GM18861 (cell line): ENCODE results near the gene FAM217A.
"Not testable (repeated sequence)": the region's sequence is repeated elsewhere in the genome, so short reads cannot be mapped to it uniquely, and the experiment has no call there.

ENCODE experiments used
- ATAC-seq: cut with Tn5 transposase; IDR thresholded peaks from one replicate; pipeline ENCODE4 v1.9.1; 2021; ENCODE audit not compliant: unreplicated experiment

Gene FAM217A

GRCh38 chr6:4078691-4079471, at the start of gene FAM217A:
FAM217A (minus strand) TSS chr6:4079137; CDS start chr6:4077414, 1,723 bp downstream.
- no peak for ATAC-seq

DNA sequence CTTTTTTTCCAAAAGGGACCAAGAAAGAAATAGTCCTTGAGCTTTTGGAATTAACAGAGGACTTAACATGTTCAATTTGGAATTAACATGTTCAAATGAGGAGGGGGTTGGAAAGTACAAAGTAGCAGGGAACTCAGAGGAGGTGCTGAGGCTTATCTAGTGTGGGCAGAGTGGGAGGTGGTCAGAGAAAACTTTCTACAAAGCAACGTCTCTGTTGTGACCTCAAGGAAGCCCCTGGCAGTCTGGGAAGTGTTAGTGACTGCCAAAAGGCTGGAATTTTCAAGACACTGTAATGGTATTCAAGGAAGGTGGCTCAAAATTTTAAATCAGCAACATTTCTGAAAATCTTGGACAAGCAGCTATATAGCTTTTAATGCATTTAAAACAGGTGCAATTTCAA, 49.1 kb upstream of the FAM217A start:
- ATAC-seq: no peak

DNA sequence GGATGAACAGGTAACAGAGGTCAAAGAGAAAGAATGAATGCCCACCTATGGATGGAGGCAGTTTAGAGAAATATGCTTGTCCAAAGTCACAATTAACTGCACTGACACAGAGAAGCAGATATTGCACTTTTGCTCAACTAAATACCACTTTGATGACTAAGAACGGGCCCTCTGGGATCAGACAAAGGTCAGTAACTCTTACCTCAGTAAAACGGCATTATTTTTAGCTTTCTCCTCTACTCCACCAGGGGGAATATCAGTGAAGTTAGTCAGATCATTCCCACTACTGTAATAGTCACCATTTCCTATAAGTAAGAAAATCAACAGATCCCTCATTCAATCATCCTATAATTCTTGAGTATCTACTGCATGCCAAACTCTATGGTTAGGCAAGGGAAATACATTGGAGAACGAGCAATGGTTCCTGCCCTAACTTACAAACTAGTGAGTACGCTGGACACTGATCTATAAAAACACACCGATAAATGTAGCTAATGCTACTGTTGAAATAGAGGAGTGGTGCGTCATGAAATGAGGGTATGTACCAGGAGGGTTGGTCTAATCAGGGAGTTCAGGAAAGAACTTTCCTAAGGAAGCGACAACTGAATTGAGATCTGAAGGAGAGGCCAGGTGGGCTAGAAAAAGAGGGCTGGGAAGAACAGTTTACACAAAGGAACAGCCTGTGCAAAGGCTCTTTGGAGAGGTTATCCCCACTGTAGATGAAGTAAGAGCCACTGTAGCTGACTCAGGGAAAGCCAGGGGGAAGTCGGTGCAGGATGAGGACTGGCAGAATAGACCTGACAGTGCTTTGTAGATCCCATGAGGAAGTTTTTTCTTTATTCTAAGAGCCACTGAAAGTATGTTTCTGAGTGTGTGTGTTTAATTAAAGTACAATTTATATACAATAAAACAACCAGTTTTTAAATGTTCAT, 47.3 kb upstream of the FAM217A start:
- no peak for ATAC-seq

DNA sequence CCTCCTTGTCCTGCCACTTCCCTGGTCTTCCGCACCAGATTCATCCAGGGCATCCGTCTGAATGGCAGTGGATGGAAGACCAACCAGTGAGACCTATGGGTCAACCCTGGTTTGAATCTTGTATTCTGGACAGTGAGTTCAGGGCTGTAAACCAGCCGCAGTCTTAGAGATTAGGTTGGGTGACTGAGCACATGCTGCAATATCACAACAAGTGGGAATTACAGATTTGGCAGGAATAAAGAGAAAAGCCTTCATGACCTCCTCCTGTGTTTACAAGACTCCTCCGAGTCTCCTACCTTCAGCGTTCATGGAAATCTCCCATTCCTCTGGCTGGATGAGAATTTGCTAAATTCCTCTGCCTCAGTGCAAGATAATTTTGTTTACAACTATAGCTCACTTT, 46.6 kb upstream of the FAM217A start:
- no peak for ATAC-seq

DNA sequence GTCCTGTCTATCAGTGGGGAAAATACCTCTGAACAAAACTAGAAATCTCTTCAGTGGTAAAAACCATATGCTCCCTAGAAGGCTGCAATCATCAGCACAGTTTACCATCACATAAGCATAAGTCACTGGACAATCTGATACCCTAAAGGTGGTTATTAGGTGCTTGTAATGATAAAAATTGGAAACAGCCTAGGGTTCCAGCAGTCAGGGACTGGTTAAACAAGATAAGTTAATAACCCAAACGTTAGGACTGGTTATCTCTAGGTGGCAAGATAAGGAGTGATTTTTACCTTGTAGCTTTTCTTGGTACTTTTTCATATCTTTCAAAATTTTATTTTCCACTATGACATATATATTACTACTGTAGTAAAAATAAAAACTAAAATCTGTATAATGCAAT, 45.4 kb upstream of the FAM217A start:
- no peak for ATAC-seq

- no peak for ATAC-seq
Observed at GRCh38 chr6:4115741-4116140, 36.8 kb upstream of the FAM217A start.

GRCh38 chr6:4114123-4114522, 35.2 kb upstream of the FAM217A start:
- ATAC-seq: no peak

- ATAC-seq: no peak
Observed at GRCh38 chr6:4113649-4114048, 34.7 kb upstream of the FAM217A start.

DNA sequence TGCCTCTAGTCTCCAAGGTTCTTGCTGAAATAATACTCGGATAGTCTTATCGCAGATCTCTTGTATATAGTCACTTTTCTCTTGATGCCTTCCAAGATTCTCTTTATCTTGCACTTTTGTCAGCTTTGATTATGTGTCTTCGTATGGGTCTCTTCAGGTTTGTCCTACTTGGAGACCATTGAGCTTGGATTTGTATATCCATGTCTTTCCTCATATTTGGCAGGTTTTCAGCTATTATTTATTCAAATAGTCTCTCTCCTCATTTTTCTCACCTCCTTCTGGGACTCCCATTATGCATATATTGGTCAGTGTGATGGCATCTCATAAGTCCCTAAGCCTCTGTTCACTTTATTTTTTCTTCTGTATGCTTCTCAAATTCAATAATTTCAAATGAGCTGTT, 33.4 kb upstream of the FAM217A start:
- no peak for ATAC-seq

DNA sequence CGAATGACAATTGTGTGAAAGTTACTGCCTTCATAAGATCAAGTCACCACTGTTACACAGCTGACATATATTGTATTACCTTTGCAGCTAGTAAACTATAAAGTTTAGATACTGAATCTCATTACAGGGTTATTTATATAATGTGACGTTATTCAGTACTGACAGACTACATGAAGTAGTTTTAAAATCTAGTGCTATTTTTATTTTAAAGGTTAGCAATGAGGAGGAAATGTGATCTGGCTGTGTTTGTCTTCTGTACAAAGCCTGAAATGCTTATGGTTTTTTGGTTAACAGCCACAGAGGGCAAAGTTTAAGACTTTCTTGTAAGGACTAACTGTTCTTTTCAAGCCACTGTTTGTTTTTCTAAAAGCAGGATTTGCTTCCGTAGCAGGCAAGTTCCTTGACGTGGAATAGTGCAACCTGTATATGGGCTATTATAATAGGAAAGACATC, 30.5 kb upstream of the FAM217A start:
- not testable (repeated sequence) for ATAC-seq

DNA sequence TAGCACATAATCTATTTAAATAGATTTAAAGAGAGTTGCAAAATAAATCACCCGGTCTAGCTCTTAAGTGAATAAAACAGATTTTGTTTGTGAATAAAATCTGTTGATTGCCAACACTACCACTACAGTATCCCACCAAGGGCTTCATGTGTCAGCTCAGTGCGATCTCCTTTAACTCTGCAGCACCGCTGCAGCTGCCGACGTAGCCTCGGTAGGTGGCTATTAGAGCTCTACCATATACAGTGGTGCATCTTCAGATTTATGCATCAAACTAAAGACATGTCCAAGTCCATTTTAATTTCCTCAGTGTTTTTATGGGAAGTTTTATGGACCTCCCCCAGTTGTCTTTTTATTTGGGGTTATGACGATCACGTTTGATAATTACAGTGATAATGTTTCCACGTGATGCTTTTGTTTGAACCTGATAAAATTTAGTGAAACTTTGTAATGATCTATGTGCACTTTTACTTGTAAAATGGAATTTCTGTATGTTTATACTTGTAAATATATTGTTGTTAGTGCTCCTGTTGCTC, 29.7 kb upstream of the FAM217A start:
- ATAC-seq: no peak

GRCh38 chr6:4107873-4108272, 28.9 kb upstream of the FAM217A start:
- no peak for ATAC-seq

DNA sequence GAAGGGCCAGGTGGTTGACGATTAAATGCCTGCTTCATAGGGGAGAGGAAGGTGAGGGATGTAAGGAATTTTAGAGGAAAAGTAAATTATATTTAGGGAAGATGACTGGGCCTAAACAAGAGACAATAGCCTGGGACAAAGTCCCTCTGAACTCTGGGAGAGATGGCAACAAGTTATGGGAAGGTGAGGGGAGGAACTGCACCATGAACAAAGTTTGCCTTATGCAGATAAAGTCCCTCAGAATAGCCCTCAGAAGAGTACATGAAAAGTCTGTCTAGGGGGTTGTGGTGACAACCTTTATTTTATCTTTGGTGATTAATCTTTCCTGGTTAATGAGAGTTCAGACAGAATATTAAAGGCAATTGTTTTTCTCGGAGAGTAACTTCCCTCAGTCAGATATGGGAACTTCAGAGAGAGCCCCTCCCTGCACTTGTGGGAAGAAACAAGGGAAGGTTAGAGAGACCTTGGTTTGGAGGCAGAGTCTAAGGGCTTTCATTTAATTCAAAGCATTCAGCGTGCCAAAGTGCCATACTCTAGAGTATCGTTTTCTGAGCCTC, 27.1 kb upstream of the FAM217A start:
- ATAC-seq: no peak

GRCh38 chr6:4103929-4104328, 25.0 kb upstream of the FAM217A start:
- no peak for ATAC-seq

DNA sequence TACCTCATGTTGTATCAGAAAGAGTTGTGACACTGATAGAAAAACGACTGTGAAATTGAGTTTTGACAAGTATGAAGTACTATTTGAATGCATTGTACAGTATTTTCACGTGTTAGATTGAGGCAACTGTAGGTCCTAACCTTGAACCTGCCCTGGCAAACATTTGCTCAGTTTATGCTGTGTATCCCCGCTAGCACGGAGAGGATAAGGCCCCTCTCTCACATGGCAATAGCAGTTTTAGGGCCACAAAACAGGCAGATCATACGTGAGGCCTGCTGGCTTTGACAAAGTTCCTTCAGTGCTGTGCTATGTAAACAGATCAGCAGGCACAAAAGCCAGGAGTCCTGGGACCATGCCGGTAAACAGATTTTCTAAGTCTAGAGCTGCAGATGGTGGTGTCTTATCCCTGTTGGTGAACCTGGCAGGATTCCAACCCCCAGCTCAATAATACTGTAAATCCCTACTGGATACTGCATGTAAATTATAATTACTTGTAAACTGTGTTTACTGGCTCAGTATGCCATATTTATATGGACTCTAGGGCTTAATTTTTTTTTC, 23.8 kb upstream of the FAM217A start:
- no peak for ATAC-seq

DNA sequence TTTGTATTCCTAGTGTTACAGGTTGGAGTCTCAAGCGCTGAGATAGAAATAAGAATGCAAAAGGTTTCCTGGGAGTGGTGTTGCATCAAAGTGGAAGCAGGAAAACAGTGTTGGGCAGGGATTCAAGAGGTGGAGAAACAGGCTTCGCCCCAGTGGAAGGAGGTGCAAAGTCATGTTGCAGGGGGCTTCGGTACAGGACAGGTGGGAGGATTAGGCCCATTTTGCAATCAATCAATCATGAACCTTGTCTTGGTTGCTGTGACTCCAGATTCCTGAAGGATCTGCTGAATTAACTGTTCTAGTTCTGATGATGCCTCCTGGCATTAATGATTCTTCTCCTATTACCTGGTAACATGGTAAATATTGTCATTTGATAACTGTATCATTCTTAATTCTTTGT, 22.4 kb upstream of the FAM217A start:
- ATAC-seq: no peak

- ATAC-seq: no peak
Observed at GRCh38 chr6:4100655-4101054, 21.7 kb upstream of the FAM217A start.

DNA sequence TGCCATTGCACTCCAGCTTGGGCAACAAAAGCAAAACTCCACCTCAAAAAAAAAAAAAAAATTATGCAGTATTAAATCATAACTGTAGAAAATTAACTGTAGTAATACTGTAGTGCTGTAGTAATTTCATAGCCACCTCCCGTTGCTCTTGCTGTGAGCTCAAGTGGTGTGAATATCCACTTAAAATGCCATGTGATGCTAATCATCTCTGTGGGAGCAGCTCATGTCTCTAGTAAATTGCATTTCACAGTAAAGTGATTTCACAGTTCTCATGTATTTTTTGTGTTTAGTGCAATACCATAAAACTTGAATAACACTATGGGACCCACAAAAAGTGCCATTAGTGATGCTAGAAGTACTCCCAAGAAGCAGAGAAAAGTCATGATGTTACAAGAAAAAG, 14.4 kb upstream of the FAM217A start:
- ATAC-seq: no peak

DNA sequence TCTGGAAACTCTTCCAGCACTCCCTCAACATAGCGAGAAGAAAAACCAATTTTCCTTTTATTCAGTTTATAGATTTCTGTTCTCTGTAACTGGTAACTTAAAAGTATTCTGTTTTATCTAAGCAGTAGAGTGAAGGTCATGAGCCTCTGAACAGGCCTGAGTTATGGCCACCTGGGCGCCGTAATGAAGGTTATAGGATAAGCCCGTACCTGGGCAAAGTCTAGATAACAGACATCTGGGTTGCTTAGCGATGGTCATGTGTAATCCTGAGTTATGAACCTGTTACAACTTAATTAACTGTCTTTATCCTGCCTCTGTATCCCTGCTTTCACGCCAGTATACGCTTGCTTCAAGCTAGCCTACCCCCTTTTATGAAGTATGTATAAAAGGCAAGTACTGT, 13.0 kb upstream of the FAM217A start:
- ATAC-seq: no peak

GRCh38 chr6:4090043-4090442, 11.1 kb upstream of the FAM217A start:
- not testable (repeated sequence) for ATAC-seq

- no peak for ATAC-seq
Observed at GRCh38 chr6:4088704-4089103, 9.8 kb upstream of the FAM217A start.
